M059J (cell line): ENCODE data around the gene VWA7. TPM values are rescaled to one million over a fixed set of nuclear protein-coding genes. Genes with fewer than 3 reads are reported as not detected.

Experiments
- DNase-seq: peaks from one replicate; pipeline ENCODE4 v3.0.0-alpha.2; 2012; ENCODE audit warnings: low read depth
- total RNA-seq: library from RNA; depleted of rRNA; stranded (reverse); fragments of >200 nt; shearing (Covaris generic); gene quantifications from 2 replicates; pipeline ENCODE4 v1.2.3, GENCODE V29; 2014

Gene VWA7
- total RNA-seq, 1 experiment from 2014 or later = 1.8 TPM

GRCh38 chr6:31778999-31779885, 2.1 kb upstream of the VWA7 start:
- no peak for DNase-seq

- no peak for DNase-seq
These were observed 1.1 kb upstream of the VWA7 start for GRCh38 chr6:31778193-31778592.

DNA sequence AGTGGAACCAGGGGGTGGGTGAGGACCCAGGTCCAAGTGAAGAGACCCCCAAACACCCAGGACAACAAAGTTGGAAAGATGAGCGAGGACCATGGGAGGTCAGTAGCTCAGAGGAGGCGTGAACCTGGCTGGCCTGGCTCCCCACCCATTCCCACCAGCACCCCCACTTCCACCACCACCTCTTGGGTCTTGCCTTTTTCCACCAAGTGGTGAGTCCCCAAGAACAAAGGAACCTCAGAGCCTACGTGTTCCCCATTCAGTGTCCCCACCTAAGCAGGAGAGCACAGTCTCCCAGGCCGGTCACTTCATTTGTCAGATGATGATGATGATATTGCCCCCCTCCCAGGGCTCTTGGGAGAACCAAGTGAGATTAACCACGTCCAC, 531 bp upstream of the VWA7 start:
- DNase-seq = no peak

DNA sequence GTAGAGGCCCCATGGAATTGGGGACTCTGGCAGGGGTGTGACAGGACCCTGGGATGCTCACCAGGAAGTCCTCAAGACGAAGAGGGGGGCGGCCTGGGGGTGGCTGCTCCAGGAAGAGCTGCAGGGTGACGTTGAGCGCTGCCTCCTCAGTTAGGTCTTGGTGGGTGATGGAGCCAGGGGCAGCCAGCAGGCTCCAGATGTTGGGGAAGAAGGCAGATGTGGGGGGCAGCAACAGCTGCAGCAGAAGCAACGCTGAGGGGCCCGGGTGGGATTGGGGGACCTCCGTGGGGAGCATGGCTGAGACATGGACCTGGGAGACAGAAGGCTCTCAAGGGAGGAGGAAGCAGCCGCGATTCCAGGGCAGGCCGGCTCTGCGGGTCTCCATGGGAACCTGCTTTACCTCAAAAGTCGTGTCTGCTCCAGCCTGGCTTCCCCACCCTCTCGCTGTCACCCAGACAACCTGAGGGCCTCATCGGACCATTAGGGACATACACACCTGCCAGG, 591 bp downstream of the VWA7 start:
- DNase-seq = no peak

GRCh38 chr6:31775633-31776484, 1.3 kb downstream of the VWA7 start:
- DNase-seq = no peak

GRCh38 chr6:31775184-31775583, 1.9 kb downstream of the VWA7 start:
- DNase-seq = no peak

- peak; percentile 67 for DNase-seq
These were observed 5.2 kb downstream of the VWA7 start for GRCh38 chr6:31771992-31772358.

- DNase-seq = no peak
These were observed 6.3 kb downstream of the VWA7 start for GRCh38 chr6:31770860-31771259.

GRCh38 chr6:31769684-31770371, 7.3 kb downstream of the VWA7 start:
- peak; percentile 70 for DNase-seq

DNA sequence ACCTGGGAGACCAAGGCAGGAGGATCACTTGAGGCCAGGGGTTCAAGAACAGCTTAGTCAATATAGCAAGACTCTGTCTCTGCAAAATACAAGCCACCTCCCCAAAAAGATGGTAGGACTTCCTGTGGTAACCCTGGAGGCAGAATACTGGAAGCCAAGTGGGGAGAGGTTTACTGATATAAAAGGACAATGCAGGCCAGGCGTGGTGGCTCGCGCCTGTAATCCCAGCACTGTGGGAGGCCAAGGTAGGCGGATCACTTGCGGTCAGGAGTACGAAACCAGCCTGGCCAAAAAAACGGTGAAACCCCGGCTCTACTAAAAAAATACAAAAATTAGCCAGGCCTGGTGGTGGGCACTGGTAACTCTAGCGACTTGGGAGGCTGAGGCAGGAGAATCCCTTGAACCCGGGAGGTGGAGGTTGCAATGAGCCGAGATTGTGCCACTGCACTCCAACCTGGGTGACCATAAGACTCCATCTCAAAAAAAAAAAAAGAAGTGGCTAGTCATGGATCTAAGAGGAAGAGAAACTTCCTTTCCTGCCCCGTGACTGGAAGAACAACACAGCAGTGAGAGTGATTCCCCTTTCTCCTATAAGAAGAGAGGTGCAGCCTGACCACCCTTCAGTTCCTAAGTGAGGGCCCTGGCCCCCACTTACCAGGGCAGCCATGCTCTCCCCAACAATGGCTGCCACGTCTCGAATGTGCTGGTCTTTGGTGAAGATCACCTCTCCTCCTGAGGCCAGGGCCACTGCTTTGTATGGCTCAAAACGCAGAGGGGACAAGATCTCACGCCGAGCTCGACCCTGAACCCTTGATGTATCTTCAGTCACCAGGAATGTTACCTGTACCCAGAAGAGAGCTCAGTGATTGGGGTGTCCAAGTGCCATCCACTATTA, 8.5 kb downstream of the VWA7 start:
- no peak for DNase-seq

DNA sequence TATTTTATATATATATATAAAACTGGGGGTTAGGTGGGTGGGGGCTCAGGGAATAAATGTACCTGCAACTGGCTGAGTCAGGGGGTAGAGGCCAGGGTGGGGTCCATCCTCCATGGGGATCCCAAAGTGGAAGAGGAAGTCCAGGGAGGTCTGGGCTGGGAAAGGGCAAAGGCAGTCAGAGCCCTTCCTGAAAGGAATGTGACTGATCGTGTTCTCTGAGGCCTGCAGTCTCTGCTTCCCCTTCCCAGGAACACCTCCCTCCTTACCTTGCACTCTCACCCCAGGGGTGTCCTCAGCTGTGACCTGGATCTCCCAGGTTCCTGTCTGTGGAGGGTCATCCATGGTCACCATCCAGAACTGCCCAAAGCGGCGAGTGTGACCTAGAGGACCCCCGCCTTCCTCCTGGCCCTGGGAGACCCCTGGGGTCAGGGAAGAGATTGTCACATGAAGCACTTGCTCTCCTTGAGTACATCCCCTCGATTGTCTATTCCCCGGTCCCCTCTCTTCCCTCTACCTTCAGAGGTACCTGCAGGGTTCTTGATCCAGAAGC, 10.0 kb downstream of the VWA7 start:
- no peak for DNase-seq

GRCh38 chr6:31765910-31766794, 11.0 kb downstream of the VWA7 start:
- no peak for DNase-seq

- DNase-seq = no peak
These were observed 11.6 kb downstream of the VWA7 start for GRCh38 chr6:31765559-31765909.

DNA sequence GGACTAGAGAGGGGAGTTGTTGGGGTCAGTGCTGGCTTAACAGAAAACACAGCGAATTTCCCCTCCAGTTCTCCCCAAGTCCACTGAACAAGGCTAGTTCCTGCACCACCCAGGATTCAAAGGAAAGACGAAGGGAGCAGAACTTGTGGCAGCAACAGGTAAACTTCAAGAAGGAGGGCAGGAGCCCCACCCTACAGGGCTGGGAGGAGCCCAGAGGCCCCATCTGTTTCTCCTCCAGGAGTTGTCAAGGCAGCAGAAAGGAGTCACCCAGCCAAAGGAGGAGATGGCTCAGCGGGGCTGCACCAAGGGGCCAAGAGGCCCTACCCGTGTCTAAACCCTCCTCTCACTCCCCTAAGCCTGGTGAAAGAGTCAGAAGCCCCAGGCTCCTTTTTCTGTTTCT, 12.9 kb downstream of the VWA7 start:
- DNase-seq = no peak

DNA sequence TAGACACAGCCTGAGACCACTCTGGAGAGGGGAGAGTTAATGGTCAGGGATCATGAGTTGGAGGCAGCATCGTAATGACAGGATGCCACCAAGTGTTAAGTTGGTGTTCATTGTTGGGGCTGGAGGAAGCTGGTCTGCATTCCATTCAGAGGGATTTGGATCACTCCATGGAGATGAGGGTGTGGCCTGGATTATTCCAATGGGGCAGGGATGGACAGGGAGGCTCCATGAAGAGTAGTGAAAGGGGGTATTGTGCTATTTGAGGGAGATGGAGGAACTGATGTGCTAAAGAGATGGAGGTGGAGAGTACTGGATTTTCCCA, 13.5 kb downstream of the VWA7 start:
- DNase-seq = peak; percentile 71

- DNase-seq = no peak
These were observed 14.1 kb downstream of the VWA7 start for GRCh38 chr6:31762878-31763618.

GRCh38 chr6:31762356-31762755, 14.8 kb downstream of the VWA7 start, which contains the start of gene SAPCD1:
Gene SAPCD1, plus strand, starts transcription at chr6:31762656. Its CDS starts 399 bp downstream, at chr6:31763055.
- no peak for DNase-seq

DNA sequence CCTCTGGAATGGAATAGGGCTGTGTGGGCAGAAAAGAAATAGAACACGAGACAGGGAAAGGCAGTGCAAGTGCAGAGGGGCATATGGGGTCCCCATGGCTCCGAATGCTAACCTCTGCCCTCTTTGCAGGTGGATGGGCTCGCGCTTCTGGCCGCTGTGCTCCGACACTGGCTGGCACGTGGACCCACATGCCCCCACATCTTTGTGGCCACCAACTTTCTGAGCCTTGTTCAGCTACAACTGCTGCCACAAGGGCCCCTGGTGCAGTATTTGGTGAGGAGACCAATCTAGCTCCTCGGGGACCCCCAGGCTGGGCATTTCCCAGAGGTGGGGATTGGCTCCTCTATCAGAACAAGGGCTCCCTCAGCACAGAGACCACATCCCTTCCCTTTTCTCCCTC, 15.8 kb downstream of the VWA7 start:
- DNase-seq = no peak

GRCh38 chr6:31760790-31761189, 16.3 kb downstream of the VWA7 start:
- no peak for DNase-seq
